Heart left ventricle (tissue), 16 donors: Measurements from ENCODE around the gene KHDC3L. TPM values are rescaled to one million over a fixed set of nuclear protein-coding genes. Genes with fewer than 3 reads are reported as not detected.
A peak's percentile ranks its signal among the peaks of the same experiment; 100 is the strongest.
"Not testable (repeated sequence)": the region's sequence is repeated elsewhere in the genome, so short reads cannot be mapped to it uniquely, and the experiment has no call there.

ENCODE experiments used
- ATAC-seq, 4 donors: fragments of 200-7000 bp; cut with Tn5 transposase; one replicate each; pipeline ENCODE4 v1.9.1; 2020 to 2022; ENCODE audit warnings: moderate library complexity in 4 of 4, mild to moderate bottlenecking in 3 of 4, moderate number of reproducible peaks in 1 of 4
- DNase-seq, 5 donors: peaks; one replicate each; pipeline ENCODE4 v3.0.0-alpha.2; 2020
- H3K27ac ChIP-seq, 12 donors: fragments of 200-600 bp; sonication (generic) in 4 of 12; one replicate each; pipeline versions ENCODE4 v1.5.0 to v1.8.0; 2016 to 2022; ENCODE audit warnings: mild to moderate bottlenecking in 2 of 12
- H3K27me3 ChIP-seq, 9 donors: fragments of 200-600 bp; sonication (generic) in 2 of 9; one replicate each; pipeline versions ENCODE4 v1.5.1 to v1.8.0; 2016 to 2022; ENCODE audit warnings: mild to moderate bottlenecking in 3 of 9
- H3K36me3 ChIP-seq, 9 donors: fragments of 200-600 bp; sonication (generic) in 2 of 9; one replicate each; pipeline versions ENCODE4 v1.5.0 to v1.8.0; 2018 to 2022; ENCODE audit warnings: mild to moderate bottlenecking in 2 of 9
- H3K4me1 ChIP-seq, 12 donors: fragments of 200-600 bp; sonication (generic) in 4 of 12; one replicate each; pipeline versions ENCODE4 v1.5.0 to v1.8.0; 2016 to 2022; ENCODE audit warnings: mild to moderate bottlenecking in 3 of 12
- H3K4me3 ChIP-seq, 12 donors: fragments of 200-600 bp; sonication (generic) in 4 of 12; one replicate each; pipeline versions ENCODE4 v1.5.0 to v1.8.0; 2017 to 2022; ENCODE audit warnings: mild to moderate bottlenecking in 9 of 12, moderate library complexity in 4 of 12
- H3K9me3 ChIP-seq, 12 donors: fragments of 200-600 bp; sonication (generic) in 4 of 12; one replicate each; pipeline versions ENCODE4 v1.5.0 to v1.8.0; 2016 to 2022; ENCODE audit warnings: mild to moderate bottlenecking in 1 of 12
- POLR2A ChIP-seq, 2 donors: fragments of 450-650 bp; IDR thresholded peaks; one replicate each; pipeline ENCODE4 v1.6.1; 2017; ENCODE audit warnings: antibody characterized with exemption in 2 of 2, mild to moderate bottlenecking in 2 of 2, moderate library complexity in 2 of 2
- WGBS, 4 donors: extraction: QIAGEN DNeasy Blood & Tissue Kit in 2 of 4; methylation state at CpG; one replicate each; pipeline versions ENCODE4 v1.1.5 to v1.1.7; 2013 to 2018; 5-methylcytosine and 5-hydroxymethylcytosine counted together
- intact Hi-C, 10 donors: fragments of 100-400 bp; cut with DNase I; formaldehyde crosslinking; loops; one replicate each; pipeline versions ENCODE4 v1.11.1 to v1.14.2; 2022
- polyA plus RNA-seq, 2 donors: library from polyadenylated mRNA; stranded (reverse); fragments of 200-250 nt; gene quantifications; one replicate each; pipeline ENCODE4 v1.2.3, GENCODE V29; 2013
- total RNA-seq, 9 donors: library from RNA; depleted of rRNA in 2 of 9; stranded (reverse); fragments of >200 nt in 2 of 9; fragmentation: NEBNext Ultra II Directional in 3 of 9; extraction: Animal tissue kit (Norgen Biotek cat#: 25700) in 3 of 9; gene quantifications; one replicate each; pipeline versions ENCODE4 v1.1.0 to v1.2.4, GENCODE V29; 2016 to 2023
- TF ChIP-seq, protein P1 (sequence below), 12 donors: fragments of 200-600 bp; sonication (generic) in 4 of 12; IDR thresholded peaks; one replicate each; pipeline versions ENCODE4 v1.5.0 to v1.8.0; 2018 to 2022; ENCODE audit warnings: antibody characterized with exemption in 12 of 12, mild to moderate bottlenecking in 5 of 12
- donor health status: ischemic (EF 13 %, LVEDD 7.1; RV severe dilation, severe dysfunction).
- donor health status: healthy with polysubstance abuse.
- donor health status: DM: no; HTN: yes; CAD: no.
- donor health status: DM: no; HTN: no; CAD: no.
- donor health status: ischemic (EF 25% LVEDD 6.9; RV normal size, moderate dysfunction).
- donor health status: ischemic (EF 25% LVEDD 5.7; RV mildly dilated, moderate dysfunction).
- donor health status: healthy.
- donor health status: DM: yes; HTN: yes; CAD: no.
- donor health status: ischemic (EF 35%, LVEDD 5.7; RV mildly dilated, moderate dysfunction).
- donor health status: nonischemic (EF 11% LVEDD 7.7; RV severe dilation, severe dysfunction).
- donor health status: DM: yes; HTN: yes; CAD: no.
- donor health status: PGD.
- donor health status: ischemic (EF 29% LVEDD 5.4; RV normal size, mild dysfunction).
- donor health status: nonischemic (EF 23%, LVEDD 6.1; RV moderate dilation, normal function).

The KHDC3L gene
- total and polyA plus RNA-seq, 11 donors = not detected

DNA sequence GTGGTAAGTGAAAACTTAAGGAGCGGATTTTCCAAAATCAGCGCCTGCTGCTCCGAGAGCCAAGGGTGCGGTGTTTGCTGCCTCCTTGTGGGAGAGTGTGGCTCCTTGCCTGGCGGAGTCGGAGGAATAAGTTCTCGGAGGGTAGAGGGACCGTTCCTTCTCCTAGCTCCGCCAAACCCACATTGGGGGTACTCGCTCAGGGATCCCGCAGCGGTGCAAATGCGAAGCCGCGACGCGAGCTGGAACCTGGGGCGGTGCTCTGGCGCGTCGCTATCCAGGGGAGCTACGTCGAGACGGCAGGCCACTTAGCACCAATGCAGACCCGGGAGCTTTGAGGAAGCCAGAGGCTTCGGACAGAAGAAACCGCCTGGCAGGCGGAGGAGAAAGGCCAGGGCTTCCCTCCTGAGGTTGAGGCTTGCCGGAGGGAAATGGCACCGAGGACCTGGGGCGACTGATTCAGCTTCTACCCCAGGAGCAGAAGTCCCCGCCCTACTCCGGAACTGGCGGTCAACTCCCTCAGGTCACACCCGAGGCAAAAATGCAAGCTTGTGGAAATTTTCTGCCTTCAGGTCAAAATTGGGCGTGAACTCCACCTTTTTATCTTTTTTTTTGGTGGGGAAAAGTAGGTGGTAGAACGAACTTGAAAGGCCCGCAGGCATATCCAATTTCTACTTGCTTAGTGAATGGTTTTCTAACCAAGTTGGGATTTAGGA, 26.5 kb downstream of the KHDC3L start:
- peak overlapping the region; percentile 5 to 67 (median 54) for H3K4me3 ChIP-seq
- ATAC-seq = peak in 3 of 4 donors; percentile 73 to 79 (median 74)
- intact Hi-C loops = no loop called here
- H3K36me3 ChIP-seq = no peaks in the 10 kb centered on the region
- WGBS, 4 donors = 2 to 7% (median 2%) methylated on average over 30 to 38 of the region's 38 CpGs
- DNase-seq = peak; percentile 30 to 72 (median 39)
- H3K27me3 ChIP-seq = peaks cover 0 to 4% (median 0%) of the 10 kb centered on the region in 9 donors
- H3K9me3 ChIP-seq = no peaks in the 10 kb centered on the region
- H3K4me1 ChIP-seq = peaks cover 0 to 11% (median 0%) of the 10 kb centered on the region in 12 donors
- no peak for TF ChIP-seq POLR2A (IDR thresholded peaks at IDR 0.05)
- TF ChIP-seq, protein P1, sequence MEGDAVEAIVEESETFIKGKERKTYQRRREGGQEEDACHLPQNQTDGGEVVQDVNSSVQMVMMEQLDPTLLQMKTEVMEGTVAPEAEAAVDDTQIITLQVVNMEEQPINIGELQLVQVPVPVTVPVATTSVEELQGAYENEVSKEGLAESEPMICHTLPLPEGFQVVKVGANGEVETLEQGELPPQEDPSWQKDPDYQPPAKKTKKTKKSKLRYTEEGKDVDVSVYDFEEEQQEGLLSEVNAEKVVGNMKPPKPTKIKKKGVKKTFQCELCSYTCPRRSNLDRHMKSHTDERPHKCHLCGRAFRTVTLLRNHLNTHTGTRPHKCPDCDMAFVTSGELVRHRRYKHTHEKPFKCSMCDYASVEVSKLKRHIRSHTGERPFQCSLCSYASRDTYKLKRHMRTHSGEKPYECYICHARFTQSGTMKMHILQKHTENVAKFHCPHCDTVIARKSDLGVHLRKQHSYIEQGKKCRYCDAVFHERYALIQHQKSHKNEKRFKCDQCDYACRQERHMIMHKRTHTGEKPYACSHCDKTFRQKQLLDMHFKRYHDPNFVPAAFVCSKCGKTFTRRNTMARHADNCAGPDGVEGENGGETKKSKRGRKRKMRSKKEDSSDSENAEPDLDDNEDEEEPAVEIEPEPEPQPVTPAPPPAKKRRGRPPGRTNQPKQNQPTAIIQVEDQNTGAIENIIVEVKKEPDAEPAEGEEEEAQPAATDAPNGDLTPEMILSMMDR (IDR thresholded peaks at IDR 0.05) = peak; percentile 21 to 75 (median 50)
- H3K27ac ChIP-seq = peak overlapping the region in 4 of 12 donors; percentile 17 to 63 (median 36)

DNA sequence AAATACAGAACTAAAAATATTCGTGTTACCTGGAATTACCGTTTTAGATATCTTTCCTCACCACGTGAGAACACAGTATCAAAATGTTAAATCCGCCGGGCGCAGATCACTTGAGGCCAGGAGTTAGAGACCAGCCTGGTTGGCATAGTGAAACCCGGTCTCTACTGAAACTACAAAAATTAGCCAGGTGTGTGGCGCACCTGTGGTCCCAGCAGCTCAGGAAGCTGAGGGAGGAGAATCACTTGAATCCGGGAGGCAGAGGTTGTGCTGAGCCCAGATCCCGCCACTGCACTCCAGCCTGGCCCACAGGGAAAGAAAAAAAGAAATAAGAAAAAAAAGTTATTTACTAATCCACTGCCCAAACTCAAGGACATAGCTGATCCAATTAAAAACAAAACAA, 27.4 kb downstream of the KHDC3L start:
- 84 to 89% (median 85%) methylated on average over 10 of the region's 10 CpGs for WGBS, 4 donors
- intact Hi-C loops = no loop called here

DNA sequence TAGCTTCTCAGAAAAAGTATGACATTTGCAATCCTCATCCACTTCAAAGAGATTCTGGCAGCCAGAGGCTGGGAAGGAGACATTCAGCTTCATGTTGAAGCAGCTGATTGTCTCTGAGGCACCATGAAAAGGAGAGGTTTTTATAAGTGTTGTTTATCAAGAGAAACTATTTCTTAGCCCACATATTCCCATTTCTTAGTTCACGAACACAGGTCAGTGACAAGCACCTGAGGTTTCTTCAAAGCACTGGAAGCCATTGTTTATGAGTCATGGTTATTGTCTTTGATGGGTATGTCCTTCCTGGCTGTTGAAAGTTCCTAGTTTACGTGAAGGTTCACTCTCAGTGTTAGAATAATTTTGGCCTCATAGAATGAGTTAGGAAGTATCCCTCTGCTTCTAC, 29.2 kb downstream of the KHDC3L start:
- ATAC-seq (no peak), DNase-seq (no peak)
- intact Hi-C loops = no loop called here
- Histone ChIP-seq H3K27ac (no peak overlapping the region), H3K9me3 (no peaks in the 10 kb centered on the region), H3K27me3 (peaks cover 0 to 4% (median 0%) of the 10 kb centered on the region in 9 donors), H3K36me3 (no peaks in the 10 kb centered on the region), H3K4me1 (peaks cover 0 to 11% (median 0%) of the 10 kb centered on the region in 12 donors), H3K4me3 (no peak overlapping the region)
- TF ChIP-seq POLR2A (IDR thresholded peaks at IDR 0.05) = no peak
- TF ChIP-seq, protein P1 (IDR thresholded peaks at IDR 0.05) = no peak
- WGBS, 4 donors = 61 to 79% (median 72%) methylated on average over 2 of the region's 2 CpGs

More for the DNA sequence above, 27.4 kb downstream of the KHDC3L start:
- TF ChIP-seq, protein P1 (IDR thresholded peaks at IDR 0.05) = no peak
- TF ChIP-seq POLR2A (IDR thresholded peaks at IDR 0.05) = no peak
- Histone ChIP-seq H3K4me3 (no peak overlapping the region), H3K27me3 (peaks cover 0 to 4% (median 0%) of the 10 kb centered on the region in 9 donors), H3K36me3 (no peaks in the 10 kb centered on the region), H3K4me1 (peaks cover 0 to 11% (median 0%) of the 10 kb centered on the region in 12 donors), H3K9me3 (no peaks in the 10 kb centered on the region), H3K27ac (no peak overlapping the region)
- DNase-seq = no peak
- no peak for ATAC-seq

DNA sequence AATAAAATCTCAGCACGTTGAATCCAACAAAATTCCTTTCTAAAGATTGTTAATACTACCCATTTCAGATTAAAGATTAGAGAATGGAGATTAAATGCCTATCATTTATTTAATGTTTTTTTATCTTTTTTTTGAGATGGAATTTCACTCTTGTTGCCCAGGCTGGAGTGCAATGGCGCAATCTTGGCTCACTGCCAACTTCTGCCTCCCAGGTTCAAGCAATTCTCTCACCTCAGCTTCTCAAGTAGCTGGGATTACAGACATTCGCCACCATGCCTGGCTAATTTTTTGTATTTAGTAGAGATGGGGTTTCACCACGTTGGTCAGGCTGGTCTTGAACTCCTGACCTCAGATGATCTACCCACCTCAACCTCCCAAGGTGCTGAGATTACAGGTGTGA, 29.7 kb downstream of the KHDC3L start:
- intact Hi-C loops, DNase-seq: not testable (repeated sequence)
- WGBS, 4 donors = 65 to 75% (median 71%) methylated on average over 4 of the region's 4 CpGs

More for the DNA sequence above, 29.7 kb downstream of the KHDC3L start:
- not testable (repeated sequence) for H3K27me3 ChIP-seq, H3K36me3 ChIP-seq, H3K27ac ChIP-seq, ATAC-seq, H3K9me3 ChIP-seq, H3K4me3 ChIP-seq
- peaks cover 0 to 11% (median 0%) of the 10 kb centered on the region in 12 donors for H3K4me1 ChIP-seq
